H1 (cell line): ENCODE data around the gene IL1RAPL1. TPM values are rescaled to one million over a fixed set of nuclear protein-coding genes. Genes with fewer than 3 reads are reported as not detected.

Experiments used
- CTCF ChIA-PET: fragments of 300-600 bp; sonication (Branson Sonifier 250); formaldehyde crosslinking; loops from one replicate; lab custom pipeline; 2021; ENCODE audit not compliant: partially characterized antibody; lab: Charles Lee
- POLR2A ChIA-PET: fragments of 300-600 bp; sonication (Branson Sonifier 250); formaldehyde crosslinking; loops from one replicate; lab custom pipeline; 2021; ENCODE audit warnings: inconsistent platforms; ENCODE audit not compliant: partially characterized antibody; lab: Charles Lee
- DNase-seq, 2 experiments: peaks; one replicate each; pipeline versions ENCODE4 v3.0.0 to v3.0.0-alpha.2; 2010 to 2022; ENCODE audit warnings: low spot score in 2 of 2, low read depth in 1 of 2, mixed read lengths in 1 of 2
- FAIRE-seq: peaks from 2 replicates; lab custom pipeline; 2011; peaks lifted over from hg19 to GRCh38; lab: Jason Lieb, UNC
- H2AFZ ChIP-seq: 2 replicates; pipeline ENCODE4 v1.8.1; 2012; ENCODE audit warnings: low read length, inconsistent platforms
- H2AK5ac ChIP-seq: 2 replicates; pipeline ENCODE4 v1.6.1; 2013; ENCODE audit warnings: low read depth, low read length
- H2BK120ac ChIP-seq: replicated peaks from 2 replicates; pipeline ENCODE3; 2013; ENCODE audit warnings: low read depth, low read length, inconsistent platforms
- H2BK12ac ChIP-seq: 2 replicates; pipeline ENCODE4 v1.6.1; 2013; ENCODE audit warnings: low read depth, low read length
- H2BK15ac ChIP-seq: 2 replicates; pipeline ENCODE4 v1.6.1; 2013; ENCODE audit warnings: low read length
- H2BK20ac ChIP-seq: 2 replicates; pipeline ENCODE4 v1.6.1; 2013; ENCODE audit warnings: low read length
- H2BK5ac ChIP-seq: 2 replicates; pipeline ENCODE4 v1.6.1; 2013; ENCODE audit warnings: low read depth, low read length
- H3K14ac ChIP-seq: 2 replicates; pipeline ENCODE4 v1.6.1; 2013; ENCODE audit warnings: inconsistent platforms; ENCODE audit not compliant: insufficient read length
- H3K18ac ChIP-seq: 2 replicates; pipeline ENCODE4 v1.6.1; 2013; ENCODE audit warnings: low read length; ENCODE audit errors: extremely low read depth
- H3K23ac ChIP-seq: 2 replicates; pipeline ENCODE4 v1.6.1; 2013; ENCODE audit warnings: inconsistent platforms; ENCODE audit not compliant: insufficient read length
- H3K23me2 ChIP-seq: 2 replicates; pipeline ENCODE4 v1.6.1; 2013; ENCODE audit warnings: low read depth, low read length
- H3K27ac ChIP-seq: 2 replicates; pipeline ENCODE4 v1.6.1; 2011; ENCODE audit warnings: low read depth, low read length, inconsistent platforms
- H3K27me3 ChIP-seq, 4 experiments: replicated peaks in 1 of 4; 1 replicate in 1 of 4; 2 replicates in 3 of 4; pipeline versions ENCODE4 v1.6.1 to v1.8.1; 2011 to 2013; ENCODE audit warnings: low read length in 3 of 4, mild to moderate bottlenecking in 3 of 4, inconsistent platforms in 2 of 4, mixed read lengths in 2 of 4, moderate library complexity in 1 of 4; ENCODE audit not compliant: control insufficient read depth in 3 of 4, insufficient read depth in 3 of 4; ENCODE audit errors: extremely low read depth in 1 of 4
- H3K36me3 ChIP-seq, 4 experiments: 2 replicates each; pipeline versions ENCODE4 v1.6.1 to v1.8.1; 2011 to 2013; ENCODE audit warnings: mild to moderate bottlenecking in 4 of 4, low read length in 3 of 4, moderate library complexity in 2 of 4, control low read depth in 1 of 4, inconsistent platforms in 1 of 4; ENCODE audit not compliant: insufficient read depth in 4 of 4, control insufficient read depth in 2 of 4
- H3K4ac ChIP-seq: replicated peaks from 2 replicates; pipeline ENCODE3; 2013; ENCODE audit warnings: low read length, low read depth, mixed read lengths, inconsistent platforms; ENCODE audit not compliant: insufficient read length
- H3K4me1 ChIP-seq, 4 experiments: replicated peaks in 1 of 4; 1 replicate in 1 of 4; 2 replicates in 3 of 4; pipeline versions ENCODE4 v1.6.1 to v1.8.1; 2011 to 2013; ENCODE audit warnings: low read length in 3 of 4, inconsistent platforms in 2 of 4, mixed read lengths in 1 of 4; ENCODE audit not compliant: insufficient read depth in 4 of 4, control insufficient read depth in 3 of 4
- H3K4me2 ChIP-seq, 2 experiments: 2 replicates each; pipeline versions ENCODE4 v1.6.1 to v1.8.1; 2011 to 2013; ENCODE audit warnings: low read depth in 2 of 2, low read length in 2 of 2, control low read depth in 1 of 2, inconsistent platforms in 1 of 2, mild to moderate bottlenecking in 1 of 2; ENCODE audit not compliant: insufficient read depth in 1 of 2
- H3K4me3 ChIP-seq, 4 experiments: fragments of 200-600, 300-600 bp in 1 of 4; sonication (generic), shearing (Covaris generic), sonication (Bioruptor Twin) in 1 of 4; 2 replicates each; pipeline versions ENCODE4 v1.5.1 to v1.8.1; 2011 to 2016; ENCODE audit warnings: low read length in 4 of 4, low read depth in 3 of 4, control low read depth in 2 of 4, inconsistent platforms in 2 of 4, mild to moderate bottlenecking in 2 of 4, mixed read lengths in 1 of 4, moderate library complexity in 1 of 4; ENCODE audit not compliant: insufficient read depth in 2 of 4; ENCODE audit errors: extremely low read depth in 1 of 4
- H3K56ac ChIP-seq: replicated peaks from 2 replicates; pipeline ENCODE3; 2013; ENCODE audit warnings: low read depth, mild to moderate bottlenecking, mixed read lengths, low read length, inconsistent platforms; ENCODE audit not compliant: insufficient read length
- H3K79me1 ChIP-seq: 2 replicates; pipeline ENCODE4 v1.6.1; 2013; ENCODE audit warnings: low read depth, low read length, control low read depth
- H3K79me2 ChIP-seq, 2 experiments: 2 replicates each; pipeline versions ENCODE4 v1.6.1 to v1.8.1; 2012 to 2013; ENCODE audit warnings: low read length in 2 of 2, mild to moderate bottlenecking in 2 of 2, inconsistent platforms in 1 of 2; ENCODE audit not compliant: insufficient read depth in 2 of 2, control insufficient read depth in 1 of 2
- H3K9ac ChIP-seq, 4 experiments: replicated peaks in 1 of 4; 1 replicate in 1 of 4; 2 replicates in 3 of 4; pipeline versions ENCODE4 v1.6.1 to v1.8.1; 2011 to 2013; ENCODE audit warnings: low read depth in 3 of 4, low read length in 3 of 4, control low read depth in 2 of 4, mild to moderate bottlenecking in 2 of 4, moderate library complexity in 2 of 4, inconsistent platforms in 1 of 4; ENCODE audit errors: extremely low read depth in 1 of 4
- H3K9me3 ChIP-seq, 2 experiments: 2 replicates each; pipeline versions ENCODE4 v1.6.1 to v1.8.1; 2012 to 2013; ENCODE audit warnings: mild to moderate bottlenecking in 2 of 2, moderate library complexity in 2 of 2, control low read depth in 1 of 2, inconsistent platforms in 1 of 2, low read depth in 1 of 2, low read length in 1 of 2, mixed read lengths in 1 of 2; ENCODE audit not compliant: insufficient read depth in 2 of 2
- H4K20me1 ChIP-seq, 2 experiments: replicated peaks in 1 of 2; 2 replicates each; pipeline versions ENCODE3 to v1.8.1; 2011 to 2013; ENCODE audit warnings: inconsistent platforms in 2 of 2, low read length in 2 of 2, mild to moderate bottlenecking in 1 of 2; ENCODE audit not compliant: insufficient read depth in 2 of 2, control insufficient read depth in 1 of 2
- H4K5ac ChIP-seq: 2 replicates; pipeline ENCODE4 v1.6.1; 2013; ENCODE audit warnings: low read length, low read depth, mixed read lengths, inconsistent platforms; ENCODE audit not compliant: insufficient read length
- H4K8ac ChIP-seq: 2 replicates; pipeline ENCODE4 v1.8.0; 2013; ENCODE audit warnings: mild to moderate bottlenecking, moderate library complexity, low read length, inconsistent platforms; ENCODE audit not compliant: insufficient read depth; ENCODE audit errors: extremely low read depth
- H4K91ac ChIP-seq: replicated peaks from 2 replicates; pipeline ENCODE3; 2013; ENCODE audit warnings: low read length, mixed read lengths, inconsistent platforms; ENCODE audit not compliant: insufficient read length
- BCL11A ChIP-seq, 2 experiments: IDR thresholded peaks; one replicate each; pipeline ENCODE4 v1.6.1; 2011; ENCODE audit warnings: low read depth in 2 of 2, low read length in 2 of 2, mild to moderate bottlenecking in 2 of 2
- CBX5 ChIP-seq: fragments of 300-800, 300-1000 bp; sonication (generic); IDR thresholded peaks from 2 replicates; pipeline ENCODE4 v1.7.1; 2016; ENCODE audit warnings: antibody characterized with exemption, low read length, low read depth
- CHD2 ChIP-seq: IDR thresholded peaks from 2 replicates; pipeline ENCODE4 v1.6.1; 2012; ENCODE audit warnings: low read length, improper control_type of control experiment
- HDAC6 ChIP-seq: IDR thresholded peaks from one replicate; pipeline ENCODE4 v1.7.1; 2012; ENCODE audit warnings: low read depth, mild to moderate bottlenecking, inconsistent platforms, low read length, moderate library complexity
- KDM5A ChIP-seq: fragments of 200-600 bp; IDR thresholded peaks from 2 replicates; pipeline ENCODE4 v1.7.1; 2012; ENCODE audit warnings: mild to moderate bottlenecking, low read length, inconsistent platforms, mixed read lengths
- RBBP5 ChIP-seq: IDR thresholded peaks from 2 replicates; pipeline ENCODE4 v1.7.1; 2012; ENCODE audit warnings: low read depth, mild to moderate bottlenecking, inconsistent platforms, low read length, moderate library complexity, borderline replicate concordance
- RNF2 ChIP-seq: fragments of 200-900, 300-1000 bp; sonication (generic); IDR thresholded peaks from 2 replicates; pipeline ENCODE4 v1.7.1; 2016; ENCODE audit warnings: borderline replicate concordance, low read depth, mild to moderate bottlenecking, antibody characterized with exemption, low read length; ENCODE audit not compliant: poor library complexity, severe bottlenecking; ENCODE audit errors: missing control alignments
- RXRA ChIP-seq: IDR thresholded peaks from 2 replicates; pipeline ENCODE4 v1.6.1; 2011; ENCODE audit warnings: low read depth, mild to moderate bottlenecking, low read length, moderate library complexity; ENCODE audit not compliant: insufficient read depth
- TAF1 ChIP-seq: IDR thresholded peaks from 2 replicates; pipeline ENCODE4 v1.6.1; 2011; ENCODE audit warnings: mild to moderate bottlenecking, low read depth, low read length
- ZNF274 ChIP-seq: IDR thresholded peaks from 2 replicates; pipeline ENCODE4 v1.7.0; 2012; ENCODE audit warnings: low read length, borderline replicate concordance; ENCODE audit errors: extremely low read depth
- WGBS, 2 experiments: shearing (Covaris generic) in 1 of 2; methylation state at CpG; one replicate each; pipeline versions ENCODE4 v1.1.6 to v1.1.7; 2013 to 2015; ENCODE audit warnings: low lambda C conversion rate in 2 of 2, mixed read lengths in 2 of 2, inconsistent platforms in 1 of 2, low coverage in 1 of 2, missing lambda C conversion rate in 1 of 2; ENCODE audit not compliant: insufficient replicate concordance in 2 of 2, insufficient coverage in 1 of 2, insufficient read length in 1 of 2; ENCODE audit errors: extremely low coverage in 1 of 2, missing lambda C conversion rate in 1 of 2; 5-methylcytosine and 5-hydroxymethylcytosine counted together
- polyA plus RNA-seq, 7 experiments: library from polyadenylated mRNA; depleted of rRNA in 3 of 7; stranded (reverse) in 5 of 7; unstranded in 2 of 7; fragments of >200 nt in 5 of 7; fragments of 200-250 nt in 2 of 7; gene quantifications; 1 replicate in 5 of 7; 2 replicates in 1 of 7; 4 replicates in 1 of 7; pipeline versions ENCODE4 v1.2.1 to v1.2.3, GENCODE V29; 2011 to 2013; ENCODE audit warnings: missing spikeins in 2 of 7, mixed read lengths in 2 of 7
- total RNA-seq: library from RNA; stranded (reverse); fragmentation: NEBNext Ultra II Directional; extraction: Animal tissue kit (Norgen Biotek cat#: 25700); gene quantifications from 2 replicates; pipeline ENCODE4 v1.2.1, GENCODE V29; 2021

IL1RAPL1 gene
- total and polyA plus RNA-seq, 2 of the 8 experiments (the other 6 are each of a cell fraction or from before 2014, with no cell fraction given), result 0.11 to 0.35 TPM

- H3K18ac ChIP-seq, result no peak overlapping the region
- no peak overlapping the region for H3K4me3 ChIP-seq
- no peak overlapping the region for H4K8ac ChIP-seq
- no peak overlapping the region for H2AK5ac ChIP-seq
- no peaks in the 10 kb centered on the region for H3K9me3 ChIP-seq
- H2BK120ac ChIP-seq, result no peak overlapping the region
- H3K79me2 ChIP-seq, result no peaks in the 10 kb centered on the region
- H2BK15ac ChIP-seq, result no peak overlapping the region
- 88% methylated on average over 1 of the region's 1 CpG; no CpG with 5 or more reads in 1 of the 2 experiments for WGBS, 2 experiments
- no peak overlapping the region for H3K9ac ChIP-seq
- no peaks in the 10 kb centered on the region for H3K27me3 ChIP-seq
- no peak overlapping the region for H2BK20ac ChIP-seq
- no peaks in the 10 kb centered on the region for H3K36me3 ChIP-seq
- no peak overlapping the region for H3K4ac ChIP-seq
- H3K14ac ChIP-seq, result no peak overlapping the region
- no peaks in the 10 kb centered on the region; the same call in 1 of the 2 replicates for H3K23me2 ChIP-seq
- ChIA-PET POLR2A (no interaction called here), CTCF (no interaction called here)
- H2BK5ac ChIP-seq, result no peak overlapping the region
- no peaks in the 10 kb centered on the region for H4K20me1 ChIP-seq
- no peak overlapping the region for H2BK12ac ChIP-seq
- no peak overlapping the region for H3K4me2 ChIP-seq
- no peaks in the 10 kb centered on the region for H3K79me1 ChIP-seq
- no peak overlapping the region for H4K5ac ChIP-seq
- H4K91ac ChIP-seq, result no peak overlapping the region
- H2AFZ ChIP-seq, result no peak overlapping the region
- H3K4me1 ChIP-seq, result no peaks in the 10 kb centered on the region
- no peak overlapping the region for H3K23ac ChIP-seq
- no peak for DNase-seq
- H3K56ac ChIP-seq, result no peak overlapping the region
- FAIRE-seq, result no peak
- TF ChIP-seq KDM5A (no peak), BCL11A (IDR thresholded peaks at IDR 0.05; ENCODE audit: low read depth in 2 of 2, low read length in 2 of 2) (no peak), CBX5 (no peak), TAF1 (no peak), CHD2 (no peak), RBBP5 (no peak), HDAC6 (no peak), RNF2 (no peak), RXRA (no peak), ZNF274 (no peak)
- H3K27ac ChIP-seq, result no peak overlapping the region
Observed at GRCh38 chrX:29648161-29648560, 1060.9 kb downstream of the IL1RAPL1 start.
